C4-2B (cell line): Measurements from ENCODE around the gene TNNT1.

ENCODE experiments used
- H3K27ac ChIP-seq: fragments of 450-650 bp; 2 replicates; pipeline ENCODE4 v1.5.1; 2017
- ZFX ChIP-seq: fragments of 450-650 bp; IDR thresholded peaks from 2 replicates; pipeline ENCODE4 v1.6.1; 2017
- TF ChIP-seq, protein P1 (sequence below): fragments of 450-650 bp; conservative IDR thresholded peaks from 2 replicates; pipeline ENCODE4 v1.5.1; 2017; ENCODE audit warnings: mild to moderate bottlenecking

The TNNT1 gene

DNA sequence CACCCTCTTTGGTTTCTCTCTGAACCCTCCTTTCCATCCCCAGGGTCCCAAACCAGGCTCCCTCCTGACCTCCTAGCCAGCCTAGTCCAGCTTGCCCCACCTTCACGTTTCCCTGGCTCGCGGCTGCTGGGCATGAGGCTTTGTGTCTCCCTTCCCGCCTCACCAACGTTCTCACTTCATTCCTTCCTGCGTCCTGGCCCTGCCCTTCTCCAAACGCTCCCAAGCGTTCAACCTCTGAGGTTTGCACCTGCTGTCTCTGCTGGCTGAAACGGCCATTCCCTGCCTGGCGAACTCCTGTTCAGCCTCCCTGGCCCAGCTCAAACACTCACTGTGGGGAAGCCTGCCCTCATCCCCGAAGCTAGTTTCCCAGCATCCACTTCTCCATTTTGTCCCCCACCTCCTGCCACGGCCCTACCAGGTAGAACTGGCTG, 61.0 kb downstream of the TNNT1 start:
- no peak overlapping the region for H3K27ac ChIP-seq
- TF ChIP-seq, protein P1, sequence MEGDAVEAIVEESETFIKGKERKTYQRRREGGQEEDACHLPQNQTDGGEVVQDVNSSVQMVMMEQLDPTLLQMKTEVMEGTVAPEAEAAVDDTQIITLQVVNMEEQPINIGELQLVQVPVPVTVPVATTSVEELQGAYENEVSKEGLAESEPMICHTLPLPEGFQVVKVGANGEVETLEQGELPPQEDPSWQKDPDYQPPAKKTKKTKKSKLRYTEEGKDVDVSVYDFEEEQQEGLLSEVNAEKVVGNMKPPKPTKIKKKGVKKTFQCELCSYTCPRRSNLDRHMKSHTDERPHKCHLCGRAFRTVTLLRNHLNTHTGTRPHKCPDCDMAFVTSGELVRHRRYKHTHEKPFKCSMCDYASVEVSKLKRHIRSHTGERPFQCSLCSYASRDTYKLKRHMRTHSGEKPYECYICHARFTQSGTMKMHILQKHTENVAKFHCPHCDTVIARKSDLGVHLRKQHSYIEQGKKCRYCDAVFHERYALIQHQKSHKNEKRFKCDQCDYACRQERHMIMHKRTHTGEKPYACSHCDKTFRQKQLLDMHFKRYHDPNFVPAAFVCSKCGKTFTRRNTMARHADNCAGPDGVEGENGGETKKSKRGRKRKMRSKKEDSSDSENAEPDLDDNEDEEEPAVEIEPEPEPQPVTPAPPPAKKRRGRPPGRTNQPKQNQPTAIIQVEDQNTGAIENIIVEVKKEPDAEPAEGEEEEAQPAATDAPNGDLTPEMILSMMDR = no peak
- no peak for TF ChIP-seq ZFX

DNA sequence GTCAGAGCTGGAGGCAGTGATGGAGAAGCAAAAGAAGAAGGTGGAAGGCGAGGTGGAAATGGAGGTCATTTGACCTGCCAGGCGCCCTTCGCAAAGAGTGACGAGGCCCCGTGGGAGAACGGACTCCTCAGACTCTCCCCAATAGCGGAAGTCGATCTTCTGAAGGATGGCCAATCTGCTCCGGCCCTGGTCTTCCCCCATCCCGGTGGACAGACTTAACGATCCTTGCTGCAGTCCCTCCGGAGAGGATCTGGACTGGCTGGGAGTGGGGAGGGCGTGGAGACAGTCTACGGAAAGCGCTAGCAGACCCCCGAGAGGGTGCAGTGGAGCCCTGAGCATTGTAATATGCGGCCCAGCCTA, 61.5 kb downstream of the TNNT1 start:
- no peak for TF ChIP-seq ZFX
- TF ChIP-seq, protein P1 = no peak
- H3K27ac ChIP-seq = no peak overlapping the region

DNA sequence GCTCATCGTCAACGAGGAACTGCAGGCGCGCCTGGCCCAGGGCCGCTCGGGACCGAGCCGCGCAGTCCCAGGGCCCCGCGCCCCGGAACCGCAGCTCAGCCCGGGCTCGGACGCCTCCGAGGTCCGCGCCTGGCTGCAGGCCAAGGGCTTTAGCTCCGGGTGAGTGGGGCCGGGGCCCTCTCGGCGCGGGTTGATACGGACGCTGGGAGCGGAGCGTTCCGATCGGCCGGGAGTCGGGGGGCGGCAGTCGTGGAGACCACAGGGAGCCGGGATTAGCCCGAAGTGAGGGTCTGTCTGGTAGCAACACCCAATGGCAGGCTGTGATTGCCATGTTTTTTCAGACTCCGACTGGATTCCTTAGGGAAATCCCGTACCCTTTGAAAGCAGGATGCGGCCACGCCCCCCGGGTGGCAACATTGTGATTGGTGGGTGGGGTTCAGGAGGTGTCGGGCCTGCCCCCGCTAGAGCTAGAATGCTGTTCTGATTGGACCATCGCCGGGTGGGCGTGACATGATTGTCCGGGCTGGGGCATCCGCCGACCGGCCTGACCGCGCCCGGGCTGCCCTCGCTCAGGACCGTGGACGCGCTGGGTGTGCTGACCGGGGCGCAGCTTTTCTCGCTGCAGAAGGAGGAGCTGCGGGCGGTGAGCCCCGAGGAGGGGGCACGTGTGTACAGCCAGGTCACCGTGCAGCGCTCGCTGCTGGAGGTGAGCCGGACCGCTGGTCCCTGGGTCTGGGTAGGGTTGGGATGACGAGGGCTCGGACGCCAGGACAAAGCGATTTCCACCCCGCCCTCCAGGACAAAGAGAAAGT, 62.1 kb downstream of the TNNT1 start:
- TF ChIP-seq ZFX = no peak
- TF ChIP-seq, protein P1 = no peak
- no peak overlapping the region for H3K27ac ChIP-seq

DNA sequence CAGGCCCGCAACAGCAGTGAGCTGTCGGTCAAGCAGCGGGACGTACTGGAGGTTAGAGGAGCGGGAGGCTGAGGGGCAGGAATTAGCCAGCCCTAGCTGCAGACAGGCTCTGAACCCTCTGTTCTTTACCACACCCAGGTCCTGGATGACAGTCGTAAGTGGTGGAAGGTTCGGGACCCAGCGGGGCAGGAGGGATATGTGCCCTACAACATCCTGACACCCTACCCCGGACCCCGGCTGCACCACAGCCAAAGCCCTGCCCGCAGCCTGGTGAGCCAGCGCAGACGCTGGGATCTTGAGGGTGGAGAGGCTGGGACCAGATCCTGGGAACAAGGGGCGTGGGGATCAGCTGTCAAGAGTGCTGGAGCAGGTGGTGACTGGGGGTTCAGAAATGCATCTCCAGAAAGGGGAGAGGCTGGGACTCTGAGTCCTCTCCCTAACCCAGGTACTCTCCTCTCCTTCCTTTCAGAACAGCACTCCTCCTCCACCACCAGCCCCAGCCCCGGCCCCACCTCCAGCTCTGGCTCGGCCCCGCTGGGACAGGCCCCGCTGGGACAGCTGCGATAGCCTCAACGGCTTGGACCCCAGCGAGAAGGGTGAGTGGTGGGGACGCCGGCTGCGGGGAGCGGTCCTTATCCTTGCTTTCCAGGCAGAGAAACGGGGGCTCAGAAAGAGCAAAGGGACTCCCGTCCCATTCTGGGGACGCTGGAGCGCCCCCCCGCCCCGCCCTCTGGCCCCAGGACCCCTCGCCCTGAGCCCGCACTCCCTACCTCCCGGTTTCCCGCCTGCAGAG, 62.9 kb downstream of the TNNT1 start:
- TF ChIP-seq, protein P1 = no peak
- no peak for TF ChIP-seq ZFX
- H3K27ac ChIP-seq = no peak overlapping the region

DNA sequence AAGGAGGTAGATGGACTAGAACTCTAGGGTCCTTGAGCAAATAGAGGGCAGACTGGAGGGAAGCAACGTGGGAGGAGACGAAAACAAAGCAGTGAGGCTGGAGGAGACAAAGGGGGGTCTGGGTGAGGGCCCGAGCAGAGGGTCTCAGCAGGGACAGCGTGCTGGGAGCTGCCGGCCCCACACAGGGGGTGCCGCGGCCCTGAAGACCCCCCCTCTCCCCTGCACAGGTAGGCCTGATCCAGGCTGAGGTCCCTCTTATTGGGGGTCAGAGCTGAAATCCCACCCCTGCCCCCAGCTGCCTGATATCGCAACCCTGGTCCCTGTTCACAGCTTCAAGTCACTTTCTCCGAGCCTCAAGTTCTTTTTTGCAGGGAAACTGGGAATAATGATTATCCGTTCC, 64.6 kb downstream of the TNNT1 start:
- H3K27ac ChIP-seq = no peak overlapping the region
- TF ChIP-seq, protein P1 = no peak
- no peak for TF ChIP-seq ZFX

DNA sequence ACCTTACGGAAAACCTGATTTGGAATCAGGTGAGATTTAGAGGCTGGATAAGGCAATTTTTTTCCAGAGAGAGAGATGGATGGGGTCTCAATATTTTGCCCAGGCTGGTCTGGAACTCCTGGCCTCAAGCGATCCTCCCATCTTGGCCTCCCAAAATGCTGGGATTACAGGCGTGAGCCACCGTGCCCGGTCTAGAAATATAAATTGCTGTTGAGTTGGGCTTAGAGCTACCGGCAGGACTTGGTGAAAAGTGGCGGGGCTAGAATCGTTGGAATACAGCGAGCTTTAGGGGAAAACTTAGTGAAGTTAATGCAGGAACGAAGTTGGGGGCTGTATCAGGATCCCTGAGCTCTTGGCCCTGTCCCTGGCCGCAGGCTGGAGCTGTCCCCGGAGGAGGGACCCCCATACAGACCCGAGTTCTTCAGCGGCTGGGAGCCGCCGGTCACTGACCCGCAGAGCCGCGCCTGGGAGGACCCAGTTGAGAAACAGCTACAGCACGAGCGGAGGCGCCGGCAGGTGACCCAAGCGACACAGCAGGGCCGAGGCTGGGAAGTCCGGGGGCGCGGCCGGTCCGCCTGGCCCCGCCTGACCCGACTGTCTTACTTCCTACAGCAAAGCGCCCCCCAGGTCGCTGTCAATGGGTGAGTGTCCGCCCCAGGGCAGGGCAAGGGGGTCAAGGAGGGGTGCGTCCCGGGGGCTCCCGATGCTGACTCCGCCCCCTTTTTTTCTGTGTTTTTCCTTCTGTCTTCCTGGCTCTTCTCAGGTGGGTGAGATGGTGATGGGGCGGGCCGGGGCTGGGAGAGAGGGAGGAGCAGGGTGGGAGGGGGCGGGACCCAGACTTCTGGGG, 65.8 kb downstream of the TNNT1 start:
- H3K27ac ChIP-seq = no peak overlapping the region
- TF ChIP-seq, protein P1 = no peak
- no peak for TF ChIP-seq ZFX
